HG03039 (cell line): Measurements from ENCODE around the gene SPTLC1.
A peak's percentile ranks its signal among the peaks of the same experiment; 100 is the strongest.
"Not testable (repeated sequence)": the region's sequence is repeated elsewhere in the genome, so short reads cannot be mapped to it uniquely, and the experiment has no call there.

ENCODE experiments used
- ATAC-seq: cut with Tn5 transposase; IDR thresholded peaks from one replicate; pipeline ENCODE4 v1.9.1; 2021; ENCODE audit warnings: mild to moderate bottlenecking, moderate library complexity; ENCODE audit not compliant: unreplicated experiment

The SPTLC1 gene

GRCh38 chr9:92140754-92141143 is 25.5 kb upstream of the SPTLC1 start:
- no peak for ATAC-seq

GRCh38 chr9:92140074-92140753 is 25.0 kb upstream of the SPTLC1 start:
- ATAC-seq: peak; percentile 48

GRCh38 chr9:92138960-92139540 is 23.8 kb upstream of the SPTLC1 start:
- ATAC-seq: not testable (repeated sequence)

GRCh38 chr9:92138157-92138959 is 23.1 kb upstream of the SPTLC1 start:
- ATAC-seq: no peak

- no peak for ATAC-seq
These were observed 21.1 kb upstream of the SPTLC1 start for GRCh38 chr9:92136184-92136858.

GRCh38 chr9:92135576-92135975 is 20.4 kb upstream of the SPTLC1 start:
- ATAC-seq: no peak

- ATAC-seq: peak; percentile 60
These were observed 18.9 kb upstream of the SPTLC1 start for GRCh38 chr9:92133949-92134604.

- ATAC-seq: not testable (repeated sequence)
These were observed 17.7 kb upstream of the SPTLC1 start for GRCh38 chr9:92132913-92133312.

GRCh38 chr9:92132501-92132900 is 17.3 kb upstream of the SPTLC1 start:
- no peak for ATAC-seq

GRCh38 chr9:92122800-92123199 is 7.6 kb upstream of the SPTLC1 start:
- ATAC-seq: no peak

- no peak for ATAC-seq
These were observed 6.8 kb upstream of the SPTLC1 start for GRCh38 chr9:92122061-92122460.

GRCh38 chr9:92121265-92121664 is 6.1 kb upstream of the SPTLC1 start:
- no peak for ATAC-seq

GRCh38 chr9:92120138-92120537 is 4.9 kb upstream of the SPTLC1 start:
- ATAC-seq: no peak

GRCh38 chr9:92119586-92119985 is 4.4 kb upstream of the SPTLC1 start:
- ATAC-seq: no peak

- ATAC-seq: no peak
These were observed 7.1 kb downstream of the SPTLC1 start for GRCh38 chr9:92108122-92108521.

GRCh38 chr9:92105446-92106225 is 9.6 kb downstream of the SPTLC1 start:
- not testable (repeated sequence) for ATAC-seq

GRCh38 chr9:92103601-92104000 is 11.6 kb downstream of the SPTLC1 start:
- not testable (repeated sequence) for ATAC-seq

GRCh38 chr9:92100237-92100911 is 14.8 kb downstream of the SPTLC1 start:
- ATAC-seq: no peak

GRCh38 chr9:92098638-92099037 is 16.6 kb downstream of the SPTLC1 start:
- no peak for ATAC-seq
